ENCODE measurements around the gene SPACA4. TPM values are rescaled to one million over a fixed set of nuclear protein-coding genes. Genes with fewer than 3 reads are reported as not detected.

Gene SPACA4
- total and polyA plus RNA-seq, 9 of the 15 experiments (the other 6 are each of a cell fraction or from before 2014, with no cell fraction given): not detected

DNA sequence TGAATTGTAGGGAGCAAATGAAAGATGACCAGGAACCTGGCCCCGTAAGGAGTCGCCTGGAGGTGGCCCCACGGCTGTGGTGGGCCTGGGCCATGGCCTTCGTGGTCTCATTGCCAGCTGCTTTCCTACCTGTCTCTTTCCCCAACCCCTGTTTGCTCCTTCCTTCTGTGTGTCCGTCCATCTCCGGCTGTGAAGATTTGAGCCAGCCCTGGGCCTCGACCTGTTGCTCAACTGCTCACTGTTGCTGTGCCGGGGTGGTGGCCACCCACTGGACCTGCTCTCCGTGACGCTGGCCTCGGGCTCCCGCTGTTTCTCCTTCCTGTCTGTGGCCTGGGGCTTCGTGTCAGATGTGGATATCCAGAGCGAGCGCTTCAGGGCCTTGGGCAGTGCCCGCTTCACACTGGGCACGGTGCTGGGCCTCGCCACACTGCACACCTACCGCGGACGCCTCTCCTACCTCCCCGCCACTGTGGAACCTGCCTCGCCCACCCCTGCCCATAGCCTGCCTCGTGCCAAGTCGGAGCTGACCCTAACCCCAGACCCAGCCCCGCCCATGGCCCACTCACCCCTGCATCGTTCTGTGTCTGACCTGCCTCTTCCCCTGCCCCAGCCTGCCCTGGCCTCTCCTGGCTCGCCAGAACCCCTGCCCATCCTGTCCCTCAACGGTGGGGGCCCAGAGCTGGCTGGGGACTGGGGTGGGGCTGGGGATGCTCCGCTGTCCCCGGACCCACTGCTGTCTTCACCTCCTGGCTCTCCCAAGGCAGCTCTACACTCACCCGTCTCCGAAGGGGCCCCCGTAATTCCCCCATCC lies 22.1 kb downstream of the SPACA4 start:
- intact Hi-C loops (cut with micrococcal nuclease) (no loop called here), in situ Hi-C loops (cut with MboI) (no loop called here)
- POLR2A ChIA-PET: interaction anchor here (0.9 to 1.4 kb wide), 3 partner anchors 9 to 12 kb away, joined by 3 to 15 read pairs (median 4); partner anchors contain the start of genes RPL18 and SPHK2
- Histone ChIP-seq H3K4me2 (ENCODE audit: insufficient read depth, low read length) (no peak overlapping the region), H4K20me1 (replicated peaks; ENCODE audit: control insufficient read depth, insufficient read depth, low read length) (no peaks in the 10 kb centered on the region), H3K27me3 (ENCODE audit: control insufficient read depth in 2 of 2, insufficient read depth in 2 of 2, low read length in 2 of 2) (no peaks in the 10 kb centered on the region), H3K9me1 (ENCODE audit: control insufficient read depth, insufficient read depth, low read length) (no peaks in the 10 kb centered on the region), H2AFZ (ENCODE audit: low read depth, low read length) (no peak overlapping the region), H3K27ac (ENCODE audit: extremely low read depth, low read depth, low read length) (no peak overlapping the region), H3K79me2 (ENCODE audit: control insufficient read depth, insufficient read depth, low read length) (no peaks in the 10 kb centered on the region), H3K36me3 (ENCODE audit: control insufficient read depth, insufficient read depth, low read length) (peaks cover 5% of the 10 kb centered on the region; the same call in 1 of the 3 replicates), H3K9ac (ENCODE audit: insufficient read depth in 1 of 2, low read depth in 2 of 2, low read length in 2 of 2) (peak overlapping the region in 1 of 2 experiments; percentile 4; a peak in 1 of 4 replicates), H3K4me3 (no peak overlapping the region), H3K4me1 (replicated peaks in 1 of 2; ENCODE audit: control insufficient read depth in 2 of 2, insufficient read depth in 2 of 2, low read length in 2 of 2) (peaks cover 24 to 77% of the 10 kb centered on the region in 2 experiments), H3K9me3 (replicated peaks; ENCODE audit: control insufficient read depth, insufficient read depth, low read depth, low read length) (no peaks in the 10 kb centered on the region)
- CTCF ChIA-PET (ENCODE audit: low intra/inter-chr PET ratio): no interaction called here
- BruUV-seq (replicated peaks): no TSS peak
- ATAC-seq (no peak), FAIRE-seq (no peak), DNase-seq (ENCODE audit: extremely low read depth in 1 of 4, low spot score in 3 of 4) (no peak)
- WGBS (ENCODE audit: insufficient coverage, low coverage, missing lambda C conversion rate): 80% methylated on average over 21 of the region's 34 CpGs
- TF ChIP-seq POLR2G (IDR thresholded peaks at IDR 0.05; ENCODE audit: low read depth, low read length) (peak; percentile 16; the same call in 1 of the 2 replicates), RAD21 (CRISPR knock-in tag; conservative IDR thresholded peaks at IDR 0.05 in 1 of 2, IDR thresholded peaks at IDR 0.05 in 1 of 2) (no peak)

DNA sequence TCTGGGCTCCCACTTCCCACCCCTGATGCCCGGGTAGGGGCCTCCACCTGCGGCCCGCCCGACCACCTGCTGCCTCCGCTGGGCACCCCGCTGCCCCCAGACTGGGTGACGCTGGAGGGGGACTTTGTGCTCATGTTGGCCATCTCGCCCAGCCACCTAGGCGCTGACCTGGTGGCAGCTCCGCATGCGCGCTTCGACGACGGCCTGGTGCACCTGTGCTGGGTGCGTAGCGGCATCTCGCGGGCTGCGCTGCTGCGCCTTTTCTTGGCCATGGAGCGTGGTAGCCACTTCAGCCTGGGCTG lies 22.7 kb downstream of the SPACA4 start:
- ATAC-seq (no peak), FAIRE-seq (no peak), DNase-seq (ENCODE audit: extremely low read depth in 1 of 4, low spot score in 3 of 4) (no peak)
- Histone ChIP-seq H3K4me3 (no peak overlapping the region), H3K9me1 (ENCODE audit: control insufficient read depth, insufficient read depth, low read length) (peaks cover 4% of the 10 kb centered on the region), H3K4me2 (ENCODE audit: insufficient read depth, low read length) (no peak overlapping the region), H3K36me3 (ENCODE audit: control insufficient read depth, insufficient read depth, low read length) (peaks cover 5% of the 10 kb centered on the region; the same call in 1 of the 3 replicates), H4K20me1 (replicated peaks; ENCODE audit: control insufficient read depth, insufficient read depth, low read length) (no peaks in the 10 kb centered on the region), H3K4me1 (replicated peaks in 1 of 2; ENCODE audit: control insufficient read depth in 2 of 2, insufficient read depth in 2 of 2, low read length in 2 of 2) (peaks cover 29 to 77% of the 10 kb centered on the region in 2 experiments), H3K79me2 (ENCODE audit: control insufficient read depth, insufficient read depth, low read length) (no peaks in the 10 kb centered on the region), H3K27me3 (ENCODE audit: control insufficient read depth in 2 of 2, insufficient read depth in 2 of 2, low read length in 2 of 2) (no peaks in the 10 kb centered on the region), H2AFZ (ENCODE audit: low read depth, low read length) (no peak overlapping the region), H3K9me3 (replicated peaks; ENCODE audit: control insufficient read depth, insufficient read depth, low read depth, low read length) (no peaks in the 10 kb centered on the region), H3K9ac (ENCODE audit: insufficient read depth in 1 of 2, low read depth in 2 of 2, low read length in 2 of 2) (peak overlapping the region in 1 of 2 experiments; percentile 62; a peak in 1 of 4 replicates), H3K27ac (ENCODE audit: extremely low read depth, low read depth, low read length) (no peak overlapping the region)
- intact Hi-C loops (cut with micrococcal nuclease): no loop called here
- 95% methylated on average over 8 of the region's 22 CpGs for WGBS (ENCODE audit: insufficient coverage, low coverage, missing lambda C conversion rate)
- TF ChIP-seq, protein P1, sequence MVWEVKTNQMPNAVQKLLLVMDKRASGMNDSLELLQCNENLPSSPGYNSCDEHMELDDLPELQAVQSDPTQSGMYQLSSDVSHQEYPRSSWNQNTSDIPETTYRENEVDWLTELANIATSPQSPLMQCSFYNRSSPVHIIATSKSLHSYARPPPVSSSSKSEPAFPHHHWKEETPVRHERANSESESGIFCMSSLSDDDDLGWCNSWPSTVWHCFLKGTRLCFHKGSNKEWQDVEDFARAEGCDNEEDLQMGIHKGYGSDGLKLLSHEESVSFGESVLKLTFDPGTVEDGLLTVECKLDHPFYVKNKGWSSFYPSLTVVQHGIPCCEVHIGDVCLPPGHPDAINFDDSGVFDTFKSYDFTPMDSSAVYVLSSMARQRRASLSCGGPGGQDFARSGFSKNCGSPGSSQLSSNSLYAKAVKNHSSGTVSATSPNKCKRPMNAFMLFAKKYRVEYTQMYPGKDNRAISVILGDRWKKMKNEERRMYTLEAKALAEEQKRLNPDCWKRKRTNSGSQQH (CRISPR knock-in tag; IDR thresholded peaks at IDR 0.05): no peak
- in situ Hi-C loops (cut with MboI): no loop called here
- BruUV-seq (replicated peaks): no TSS peak
- POLR2A ChIA-PET: interaction anchor here (1.4 kb wide), 1 partner anchor 10 kb away, joined by 15 read pairs; the partner anchor contains the start of genes RPL18 and SPHK2
- CTCF ChIA-PET (ENCODE audit: low intra/inter-chr PET ratio): no interaction called here
